GM12878 (cell line): ENCODE data around the gene TNFAIP8L2. TPM values are rescaled to one million over a fixed set of nuclear protein-coding genes. Genes with fewer than 3 reads are reported as not detected.
A peak's percentile ranks its signal among the peaks of the same experiment; 100 is the strongest.

Experiments
- BCLAF1 ChIP-seq: fragments of 450-650 bp; IDR thresholded peaks from 2 replicates; pipeline ENCODE4 v1.6.1; 2017; ENCODE audit warnings: antibody characterized with exemption, mild to moderate bottlenecking, moderate library complexity
- CREM ChIP-seq: IDR thresholded peaks from 2 replicates; pipeline ENCODE4 v1.6.1; 2014; ENCODE audit warnings: antibody characterized with exemption, low read depth
- DPF2 ChIP-seq: fragments of 450-650 bp; IDR thresholded peaks from 2 replicates; pipeline ENCODE4 v1.6.1; 2017; ENCODE audit warnings: mild to moderate bottlenecking
- E2F8 ChIP-seq: fragments of 450-650 bp; IDR thresholded peaks from 2 replicates; pipeline ENCODE4 v1.6.1; 2018; ENCODE audit warnings: mild to moderate bottlenecking, low read depth, moderate library complexity; ENCODE audit not compliant: partially characterized antibody
- E4F1 ChIP-seq: fragments of 450-650 bp; IDR thresholded peaks from 2 replicates; pipeline ENCODE4 v1.6.1; 2018; ENCODE audit warnings: borderline replicate concordance, mild to moderate bottlenecking; ENCODE audit not compliant: partially characterized antibody
- FOXM1 ChIP-seq: IDR thresholded peaks from 2 replicates; pipeline ENCODE4 v1.6.1; 2012; ENCODE audit warnings: low read depth, mild to moderate bottlenecking, inconsistent platforms, low read length, moderate library complexity
- GATAD2B ChIP-seq: fragments of 450-650 bp; conservative IDR thresholded peaks from 2 replicates; pipeline ENCODE4 v1.6.1; 2017; ENCODE audit warnings: low read depth, mild to moderate bottlenecking, moderate library complexity
- LARP7 ChIP-seq: fragments of 450-650 bp; IDR thresholded peaks from 2 replicates; pipeline ENCODE4 v1.6.1; 2017; ENCODE audit warnings: mild to moderate bottlenecking
- RAD21 ChIP-seq: IDR thresholded peaks from 2 replicates; pipeline ENCODE4 v1.6.1; 2011; ENCODE audit warnings: mild to moderate bottlenecking, low read depth, low read length, moderate library complexity; ENCODE audit not compliant: insufficient read depth
- SREBF1 ChIP-seq: IDR thresholded peaks from 2 replicates; pipeline ENCODE4 v1.6.1; 2012; ENCODE audit warnings: mild to moderate bottlenecking, low read length
- TAF1 ChIP-seq: IDR thresholded peaks from 2 replicates; pipeline ENCODE4 v1.6.1; 2011; ENCODE audit warnings: mild to moderate bottlenecking, low read depth, low read length, borderline replicate concordance
- USF2 ChIP-seq: IDR thresholded peaks from 2 replicates; pipeline ENCODE4 v1.6.1; 2011; ENCODE audit warnings: low read depth, low read length, improper control_type of control experiment, borderline replicate concordance
- ZBTB11 ChIP-seq: fragments of 450-650 bp; formaldehyde crosslinking; IDR thresholded peaks from 2 replicates; pipeline ENCODE4 v1.5.0; 2022; ENCODE audit warnings: mild to moderate bottlenecking, missing genetic modification characterization
- ZNF274 ChIP-seq: IDR thresholded peaks from one replicate; pipeline ENCODE4 v1.8.0; 2011; ENCODE audit not compliant: insufficient read length, insufficient read depth
- polyA plus RNA-seq, 11 experiments: library from polyadenylated mRNA; depleted of rRNA in 4 of 11; unstranded in 6 of 11; stranded (reverse) in 5 of 11; fragments of >200 nt; fragmentation: Nextera tagmentation in 4 of 11; fragmentation: Illumina TruSeq in 1 of 11; extraction: Ambion mirVana in 4 of 11; extraction: Trizol in 1 of 11; gene quantifications; 1 replicate in 1 of 11; 2 replicates in 10 of 11; pipeline versions ENCODE4 v1.2.1 to v1.2.3, GENCODE V29; 2011 to 2016; ENCODE audit warnings: inconsistent platforms in 2 of 11, missing spikeins in 2 of 11, low read depth in 1 of 11
- total RNA-seq, 4 experiments: library from RNA; depleted of rRNA in 3 of 4; stranded (reverse); fragments of >200 nt in 3 of 4; fragmentation: Illumina TruSeq in 1 of 4; extraction: Trizol in 1 of 4; gene quantifications; 2 replicates each; pipeline versions ENCODE4 v1.2.1 to v1.2.3, GENCODE V29; 2013 to 2021

The TNFAIP8L2 gene
- total and polyA plus RNA-seq, 10 of the 15 experiments (the other 5 are each of a cell fraction or from before 2014, with no cell fraction given), result 5.4 to 26.3 (median 14.2) TPM

- TF ChIP-seq E2F8, result peak; percentile 91
- TF ChIP-seq LARP7, result 0 out of 2 replicates have a peak, but pooled peaks have one; percentile 51
- TF ChIP-seq SREBF1, result peak; percentile 84
- peak; percentile 98 for TF ChIP-seq CREM
- 0 out of 2 replicates have a peak, but pooled peaks have one; percentile 30 for TF ChIP-seq DPF2
- peak; percentile 89; the same call in 1 of the 2 replicates for TF ChIP-seq TAF1
- no peak for TF ChIP-seq ZNF274
- TF ChIP-seq USF2, result no peak
- no peak for TF ChIP-seq ZBTB11 (CRISPR knock-in tag)
- no peak for TF ChIP-seq BCLAF1
- 0 out of 2 replicates have a peak, but pooled peaks have one; percentile 3 for TF ChIP-seq FOXM1
- TF ChIP-seq RAD21, result no peak
- peak; percentile 85 for TF ChIP-seq GATAD2B
- TF ChIP-seq E4F1, result peak; percentile 94
Measured at GRCh38 chr1:151165738-151166504, 9.5 kb downstream of the TNFAIP8L2 start, which contains the start of the genes LYSMD1 and SCNM1 (continued).
